NCI-H226 (cell line): ENCODE results near the gene CAMK2D.

ENCODE experiments used
- DNase-seq: peaks from one replicate; pipeline ENCODE4 v3.0.0-alpha.2; 2015

Gene CAMK2D

GRCh38 chr4:113636438-113636818 is 125.1 kb downstream of the CAMK2D start:
- DNase-seq, result no peak

DNA sequence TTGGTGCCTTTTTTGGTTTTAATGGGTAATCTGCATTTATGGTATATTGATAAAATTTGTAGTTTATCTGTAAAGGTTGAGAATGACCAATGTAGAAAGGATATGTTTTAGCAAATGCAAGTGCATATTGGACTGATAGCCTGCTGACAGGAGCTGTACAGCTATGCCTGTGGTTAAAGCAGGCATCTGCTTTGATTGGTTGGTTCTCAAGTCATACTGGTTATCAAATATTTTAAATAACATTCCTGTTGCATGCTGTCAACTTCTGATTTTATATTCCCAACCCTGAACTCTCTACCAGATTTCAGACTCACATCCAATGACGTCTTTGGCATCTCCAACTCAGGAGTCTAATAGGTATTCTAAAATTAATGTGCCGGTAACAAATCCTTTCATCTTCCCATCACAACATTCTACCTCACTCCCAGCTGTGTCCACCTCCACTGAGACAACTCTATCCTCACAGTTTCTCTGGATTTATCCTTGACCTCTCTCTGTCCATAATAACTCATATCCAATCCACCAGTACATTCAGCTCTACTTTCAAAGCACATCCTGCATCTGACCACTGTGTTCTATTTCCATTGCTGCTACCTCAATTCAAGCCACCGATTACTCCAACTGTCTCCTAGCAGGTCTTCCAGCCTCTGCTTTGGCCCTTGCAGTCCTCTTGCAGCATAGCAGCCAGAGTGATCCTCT is 125.7 kb downstream of the CAMK2D start:
- peak; percentile 87 for DNase-seq

DNA sequence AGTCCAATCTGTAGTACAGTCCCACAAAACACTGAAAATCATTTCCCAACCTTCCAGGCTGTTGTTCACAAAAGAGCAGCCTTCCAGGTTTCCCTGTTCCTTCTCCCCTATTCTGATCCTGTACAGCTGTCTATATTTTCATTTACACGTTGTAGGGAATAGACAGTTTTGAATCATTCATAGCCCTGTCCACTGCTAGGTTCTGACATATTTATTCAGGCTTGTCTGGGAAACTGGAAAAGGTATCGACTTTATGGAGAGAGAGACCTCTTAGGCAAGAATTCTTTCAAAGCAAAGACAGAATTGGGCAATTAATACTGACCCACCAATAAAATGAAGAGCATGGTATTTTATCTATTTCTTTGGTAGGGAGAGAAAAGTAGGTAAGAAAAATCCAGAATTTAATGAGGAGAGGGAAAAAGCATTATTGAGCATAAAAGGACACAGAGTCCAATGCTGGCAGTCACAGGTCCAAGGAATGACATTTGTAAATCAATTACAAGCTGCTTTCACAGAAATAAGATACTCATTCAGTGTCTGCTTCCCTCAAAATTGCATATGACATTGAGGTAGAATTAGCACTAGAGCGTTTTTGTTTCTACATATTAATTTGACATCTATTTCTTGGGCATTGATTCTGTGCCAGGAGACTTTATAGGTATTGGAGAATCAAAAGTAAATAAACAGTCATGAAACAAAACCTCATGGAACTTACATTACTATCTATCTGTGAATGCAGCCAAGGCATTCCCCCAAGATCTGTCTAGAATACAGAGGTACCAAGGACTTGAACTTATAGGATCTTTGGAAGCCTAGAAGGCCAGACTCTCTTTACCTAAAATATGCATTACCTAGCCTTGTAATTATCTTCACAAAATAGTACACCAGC is 127.2 kb downstream of the CAMK2D start:
- DNase-seq, result no peak

DNA sequence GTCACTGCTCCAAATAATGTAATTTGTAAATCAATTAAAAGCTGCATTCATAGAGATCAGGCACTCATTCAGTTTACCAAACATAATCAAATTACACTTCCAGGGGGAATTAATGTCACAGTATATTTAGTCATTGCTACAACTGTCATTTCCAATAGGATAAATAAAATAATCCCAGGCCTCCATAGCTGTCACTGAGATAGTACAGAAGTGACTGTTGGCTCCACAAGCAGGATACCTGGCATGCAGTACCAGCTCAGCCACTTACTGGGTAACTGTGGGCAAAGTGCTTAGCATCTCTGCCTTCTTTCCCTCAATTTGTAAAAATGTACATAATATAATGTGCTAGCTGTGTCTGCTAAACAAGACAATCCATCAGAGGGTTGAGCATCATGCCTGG is 128.1 kb downstream of the CAMK2D start:
- no peak for DNase-seq

- DNase-seq, result no peak
Measured at GRCh38 chr4:113628711-113629110, 132.8 kb downstream of the CAMK2D start.

GRCh38 chr4:113627321-113627720 is 134.2 kb downstream of the CAMK2D start:
- no peak for DNase-seq

- no peak for DNase-seq
Measured at GRCh38 chr4:113625902-113626301, 135.6 kb downstream of the CAMK2D start.

DNA sequence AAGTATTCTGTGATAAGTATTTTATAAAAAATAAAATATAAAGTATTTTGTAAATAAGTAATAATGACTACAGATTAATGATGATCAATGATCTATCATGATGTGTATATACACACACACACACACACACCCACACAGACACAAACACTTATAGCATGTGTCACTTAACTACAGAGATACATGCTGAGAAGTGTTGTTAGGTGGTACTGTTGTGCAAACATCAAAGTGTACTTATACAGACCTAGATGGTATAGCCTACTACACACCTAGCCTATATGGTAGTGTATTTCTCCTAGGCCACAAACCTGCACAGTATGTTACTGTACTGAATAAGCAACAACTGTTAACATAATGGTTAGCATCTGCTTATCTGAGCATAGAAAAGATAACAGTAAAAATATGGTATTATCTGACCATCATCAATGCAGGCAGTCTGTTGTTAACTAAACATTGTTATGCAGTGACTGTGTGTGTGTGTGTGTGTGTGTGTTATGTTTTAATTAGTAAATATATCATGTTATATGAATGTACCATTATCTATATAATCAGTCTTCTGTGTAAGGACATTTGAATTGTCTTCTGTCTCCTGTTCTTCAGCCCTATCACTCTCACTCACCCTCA is 138.2 kb downstream of the CAMK2D start:
- no peak for DNase-seq

GRCh38 chr4:113621633-113622032 is 139.9 kb downstream of the CAMK2D start:
- DNase-seq, result no peak

- DNase-seq, result no peak
Measured at GRCh38 chr4:113620032-113620431, 141.5 kb downstream of the CAMK2D start.

- DNase-seq, result no peak
Measured at GRCh38 chr4:113619526-113619925, 142.0 kb downstream of the CAMK2D start.

DNA sequence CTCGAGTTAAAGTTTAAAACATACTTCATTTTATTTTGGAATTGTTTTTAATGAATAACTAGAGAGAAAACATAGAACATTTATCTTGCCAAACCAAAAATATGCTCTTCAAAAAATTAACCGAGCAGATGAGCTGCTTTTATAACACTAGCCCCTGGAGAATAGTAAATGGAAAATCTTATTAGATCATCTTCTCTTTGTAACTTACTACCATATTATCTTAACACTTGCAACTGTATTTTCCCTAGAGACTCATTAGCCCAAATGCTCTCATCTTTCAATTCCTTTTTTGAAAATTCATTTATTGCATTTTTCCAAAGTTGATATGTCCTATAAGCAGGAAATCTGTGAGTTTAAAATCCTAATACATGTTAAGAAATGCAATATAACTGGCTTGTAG is 143.3 kb downstream of the CAMK2D start:
- no peak for DNase-seq

GRCh38 chr4:113617195-113617594 is 144.3 kb downstream of the CAMK2D start:
- no peak for DNase-seq

DNA sequence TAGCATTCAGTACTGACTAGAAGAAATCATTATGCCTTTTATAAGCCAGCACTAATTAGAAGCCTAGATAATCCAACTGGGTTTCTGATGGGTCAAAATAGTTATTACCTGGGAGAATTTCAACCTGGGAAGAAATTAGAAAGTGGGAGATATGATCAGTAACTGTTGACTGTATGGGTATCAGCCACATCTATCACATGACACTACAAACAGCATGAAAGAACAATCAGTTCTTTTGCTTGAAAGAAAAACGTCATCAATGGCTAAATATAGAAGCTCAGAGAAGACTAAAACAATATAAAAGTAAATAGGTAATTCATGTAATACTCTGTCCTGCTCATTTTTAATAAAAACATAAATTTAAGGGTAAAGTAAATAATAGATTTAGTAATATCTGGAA is 145.1 kb downstream of the CAMK2D start:
- DNase-seq, result no peak

DNA sequence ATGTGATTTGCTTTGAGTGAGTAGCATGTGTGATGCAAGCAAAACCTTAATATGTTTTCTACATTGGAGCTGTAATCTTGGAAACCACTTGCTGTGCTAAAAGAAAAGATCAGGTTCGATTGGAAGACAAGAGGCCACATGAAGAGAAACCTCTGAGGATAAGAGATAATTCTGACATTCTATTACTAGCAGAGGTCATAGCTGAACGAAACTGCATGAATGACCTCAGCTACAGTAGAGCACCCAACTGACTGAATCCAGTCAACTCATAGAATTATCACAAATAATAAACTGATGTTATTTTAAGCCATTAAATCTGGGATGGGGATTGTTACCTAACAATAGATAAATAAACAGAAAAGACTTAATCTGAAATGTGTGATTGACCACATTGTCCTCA is 147.1 kb downstream of the CAMK2D start:
- no peak for DNase-seq

- no peak for DNase-seq
Measured at GRCh38 chr4:113613503-113613902, 148.0 kb downstream of the CAMK2D start.

DNA sequence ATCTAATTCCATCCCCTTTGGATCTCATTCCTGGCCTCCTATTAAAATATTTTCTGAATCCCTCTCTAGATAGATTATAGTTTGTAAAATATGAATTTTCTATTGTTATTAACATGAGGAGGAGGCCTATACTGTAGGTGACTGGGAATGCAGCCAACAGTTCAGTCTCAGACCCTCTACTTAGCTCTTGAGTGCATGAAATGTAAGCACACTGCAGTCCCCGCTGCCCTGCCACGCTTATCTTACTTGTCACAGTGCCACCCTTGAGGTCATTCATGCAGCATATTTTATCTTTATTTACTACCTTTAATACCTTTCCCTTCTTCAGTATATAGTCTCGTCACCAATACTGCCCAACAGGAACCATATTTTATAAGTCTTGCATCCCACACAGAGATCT is 151.0 kb downstream of the CAMK2D start:
- DNase-seq, result no peak

- DNase-seq, result no peak
Measured at GRCh38 chr4:113607998-113608397, 153.5 kb downstream of the CAMK2D start.

DNA sequence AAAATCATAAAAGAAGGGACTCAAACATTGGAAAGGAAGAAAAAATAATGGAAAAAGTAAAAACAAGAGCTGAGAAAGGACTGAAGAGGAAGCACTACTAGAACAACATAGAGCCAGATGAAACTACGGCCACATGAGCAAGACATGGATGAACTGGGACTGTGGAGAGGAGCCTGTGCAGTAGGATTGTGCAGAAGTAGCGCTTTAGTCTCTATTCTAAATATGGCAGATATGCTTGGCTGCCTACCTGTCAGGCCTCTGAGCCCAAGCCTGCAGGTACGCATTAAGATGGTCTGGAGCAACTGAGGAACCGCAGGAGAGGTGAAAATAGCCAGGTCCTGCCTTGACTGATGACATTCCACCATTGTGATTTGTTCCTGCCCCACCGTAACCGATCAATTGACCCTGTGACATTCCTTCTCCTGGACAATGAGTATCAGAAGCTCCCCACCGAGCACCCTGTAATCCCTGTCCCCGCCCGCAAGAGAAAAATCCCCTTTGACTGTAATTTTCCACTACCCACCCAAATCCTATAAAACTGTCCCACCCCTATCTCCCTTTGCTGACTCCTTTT is 154.3 kb downstream of the CAMK2D start:
- no peak for DNase-seq

DNA sequence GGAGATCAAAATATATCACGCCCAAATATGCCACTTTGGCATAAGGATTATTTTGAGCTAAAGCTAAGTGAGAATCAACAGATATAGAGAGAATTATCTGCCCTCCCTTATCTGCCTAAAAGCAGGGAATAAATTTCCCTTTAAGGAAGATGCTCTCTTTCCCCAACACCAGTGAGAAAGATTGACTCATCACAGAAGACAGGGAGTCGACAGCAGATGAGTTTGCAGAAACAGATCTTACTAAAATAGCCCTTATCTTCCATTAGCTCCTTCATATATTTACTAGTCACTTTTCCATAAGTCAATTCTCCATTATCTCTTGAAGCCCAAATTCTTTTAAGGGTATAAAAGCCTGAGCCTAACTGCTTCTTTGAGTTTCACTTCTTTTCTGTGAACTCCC is 156.6 kb downstream of the CAMK2D start:
- DNase-seq, result no peak

DNA sequence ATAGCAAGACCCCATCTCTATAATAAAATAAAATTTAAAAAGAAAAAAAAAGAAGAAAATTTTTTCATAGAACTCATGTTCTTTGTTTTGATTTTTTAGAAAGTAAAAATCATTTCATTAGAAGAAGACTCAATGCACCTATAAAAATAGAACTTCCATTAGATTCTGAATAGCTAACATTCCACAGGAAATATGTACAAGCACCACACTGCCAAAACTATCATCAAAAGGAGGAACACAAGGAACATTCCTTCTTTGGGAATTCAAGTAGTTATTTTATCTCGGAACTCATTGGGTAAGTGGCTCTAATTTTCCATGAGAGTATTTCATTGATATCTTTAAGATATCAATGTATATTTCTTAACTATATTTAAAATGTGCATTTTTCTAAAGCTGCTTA is 157.6 kb downstream of the CAMK2D start:
- DNase-seq, result no peak

DNA sequence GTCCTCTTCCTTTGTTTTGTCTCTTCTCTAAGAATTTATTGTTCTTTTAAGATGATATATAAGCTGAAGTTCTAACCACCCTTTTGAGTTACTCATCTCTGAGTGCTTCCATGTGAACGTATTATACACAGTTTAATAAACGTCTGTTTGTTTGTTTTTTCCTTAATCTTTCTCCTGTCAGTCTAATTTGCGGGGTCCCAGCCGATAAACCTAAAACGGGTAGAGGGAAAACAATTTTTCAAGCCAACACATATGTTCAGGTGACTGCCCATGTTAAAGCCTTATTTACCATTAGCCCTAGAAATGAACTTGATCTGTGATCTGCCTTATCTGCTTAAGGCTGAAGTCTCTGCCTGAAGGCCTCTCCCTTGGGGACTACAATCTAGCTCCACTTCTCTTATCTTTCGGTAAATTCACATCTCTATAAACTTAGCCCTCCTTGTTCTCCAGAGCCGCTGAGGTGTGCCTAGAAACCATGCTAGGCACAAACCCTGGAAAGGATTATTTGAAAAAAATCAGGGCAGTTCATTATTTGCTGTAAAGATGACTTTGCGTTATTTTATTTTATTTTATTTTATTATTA is 158.8 kb downstream of the CAMK2D start:
- DNase-seq, result no peak

DNA sequence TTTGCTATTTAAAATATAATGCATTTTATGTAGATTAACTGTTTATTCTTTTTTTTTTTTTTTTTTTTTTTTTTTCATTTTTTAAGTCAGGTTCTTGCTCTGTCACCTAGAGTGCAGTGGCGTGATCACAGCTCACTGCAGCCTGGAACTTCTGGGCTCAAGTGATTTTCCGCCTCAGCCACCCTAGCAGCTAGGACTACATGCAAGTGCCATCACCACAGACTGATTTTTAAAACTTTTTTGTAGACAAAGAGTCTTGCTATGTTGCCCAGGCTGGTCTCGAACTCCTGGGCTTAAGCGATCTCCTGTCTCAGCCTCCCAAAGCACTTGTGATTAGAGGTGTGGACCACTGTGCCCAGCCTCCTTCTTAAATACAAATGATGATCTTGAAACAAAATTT is 159.9 kb downstream of the CAMK2D start:
- no peak for DNase-seq
